HG02981 (cell line): ENCODE data around the gene SERPINB1.
A peak's percentile ranks its signal among the peaks of the same experiment; 100 is the strongest.

Experiments
- ATAC-seq: cut with Tn5 transposase; IDR thresholded peaks from one replicate; pipeline ENCODE4 v1.9.1; 2021; ENCODE audit warnings: mild to moderate bottlenecking, moderate library complexity; ENCODE audit not compliant: unreplicated experiment

SERPINB1 gene

DNA sequence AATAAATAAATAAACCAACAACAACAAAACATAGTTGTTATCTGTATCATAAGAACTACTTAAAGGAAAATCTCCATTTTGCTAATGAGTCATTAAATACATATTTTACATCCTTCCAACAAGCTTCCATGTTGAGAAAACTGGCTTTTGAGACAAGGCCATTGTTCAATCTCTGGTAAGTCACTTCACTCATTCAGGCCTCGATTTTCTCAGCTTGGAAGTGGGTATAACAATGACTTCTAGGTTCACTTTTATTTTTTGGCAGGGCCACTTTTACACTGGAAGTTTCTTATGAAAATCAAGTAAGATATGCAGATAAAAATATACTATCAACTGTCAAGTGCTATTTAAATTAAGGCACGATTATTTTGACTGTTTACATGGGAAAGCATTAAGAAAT is 46.5 kb downstream of the SERPINB1 start:
- ATAC-seq: no peak

DNA sequence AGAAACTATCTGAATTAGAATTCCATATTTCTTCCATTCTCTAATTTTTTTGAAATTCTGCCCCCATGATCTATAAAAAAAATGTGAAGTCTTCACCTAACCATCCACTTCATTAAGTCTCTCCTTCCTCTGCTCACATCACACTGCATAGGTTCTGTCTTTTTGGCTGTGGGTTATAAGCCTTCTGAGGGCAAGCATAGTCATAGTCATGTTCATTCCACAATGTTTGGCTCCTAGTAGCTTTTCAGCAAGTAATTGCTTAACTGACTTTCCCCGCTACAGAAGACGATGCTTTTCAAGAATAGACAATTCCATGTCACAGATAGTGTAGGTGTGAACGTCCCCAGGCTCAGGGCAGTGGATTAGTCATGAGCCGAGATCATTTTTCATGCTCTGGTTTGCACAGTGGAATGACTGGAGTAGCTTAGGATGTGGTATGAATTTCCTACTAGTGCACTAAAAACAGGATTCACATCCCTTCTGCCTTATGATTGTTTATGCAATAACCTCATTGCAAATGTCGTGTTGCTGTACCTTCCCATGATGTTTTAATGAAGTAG is 47.4 kb downstream of the SERPINB1 start:
- no peak for ATAC-seq

DNA sequence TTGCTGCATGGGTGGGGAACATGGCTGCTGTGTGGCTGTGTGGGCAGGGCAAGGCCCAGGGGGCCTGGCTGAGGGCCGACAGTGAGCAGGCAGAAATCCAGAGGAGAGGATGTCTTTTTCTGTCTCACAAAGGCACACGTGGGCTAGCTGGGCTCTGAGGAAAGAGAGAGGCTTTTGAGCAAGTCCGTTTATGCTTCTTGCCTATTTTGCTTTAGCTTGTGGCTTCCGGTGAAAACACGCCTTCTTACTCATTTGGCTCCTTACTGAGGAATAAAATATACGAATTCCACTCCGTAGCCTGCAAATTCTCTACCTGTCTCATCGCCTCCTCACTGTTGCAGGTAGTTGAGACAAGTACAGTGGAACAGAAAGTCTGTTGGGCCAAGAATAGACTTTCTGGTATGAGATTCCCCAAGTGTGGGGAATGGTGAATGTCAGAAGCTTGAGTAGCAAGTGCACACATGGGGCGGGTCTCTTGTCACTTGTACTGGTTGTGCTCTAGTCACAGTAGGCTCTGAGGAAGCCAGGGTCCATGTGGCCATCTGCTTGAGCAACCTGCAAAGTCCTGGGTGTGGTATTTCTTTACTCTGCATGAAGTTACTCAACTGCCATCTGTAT is 48.0 kb downstream of the SERPINB1 start:
- no peak for ATAC-seq

DNA sequence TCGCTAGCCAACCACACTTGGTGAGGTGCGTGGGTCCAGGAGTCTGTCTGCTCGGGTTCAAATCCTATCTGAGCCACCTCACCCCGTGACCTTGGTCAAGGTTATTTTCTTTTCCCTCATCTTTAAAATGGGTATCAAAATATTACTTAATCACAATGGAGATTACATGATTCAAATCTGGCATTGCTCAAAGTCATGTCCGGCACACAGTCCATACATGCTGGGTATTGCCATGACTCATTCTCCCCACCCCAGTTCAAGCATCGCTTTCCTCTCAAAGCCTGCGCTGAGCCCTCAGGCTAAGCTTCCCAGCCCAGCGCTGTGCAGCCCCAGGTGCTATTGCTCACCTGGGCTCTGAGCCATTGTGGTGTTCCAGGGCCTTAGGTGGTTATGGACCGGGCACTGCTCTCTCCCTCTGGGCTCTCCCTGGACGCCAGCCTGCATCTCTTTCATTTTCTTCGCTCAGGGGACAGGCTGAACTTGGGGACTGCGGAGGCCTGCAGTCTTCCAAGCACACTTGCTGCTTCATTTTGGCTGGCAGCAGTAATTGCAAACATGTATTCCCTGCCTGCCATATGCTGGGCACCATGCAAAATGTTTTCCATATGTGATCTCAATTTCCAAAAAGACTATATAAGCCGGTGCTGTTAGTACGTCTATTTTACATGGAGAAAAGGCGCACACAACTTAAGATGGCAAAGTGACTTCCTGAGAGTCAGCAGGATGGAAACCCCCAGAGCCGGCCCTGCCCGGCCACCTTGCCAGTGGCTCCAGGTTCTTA is 49.1 kb downstream of the SERPINB1 start:
- no peak for ATAC-seq

DNA sequence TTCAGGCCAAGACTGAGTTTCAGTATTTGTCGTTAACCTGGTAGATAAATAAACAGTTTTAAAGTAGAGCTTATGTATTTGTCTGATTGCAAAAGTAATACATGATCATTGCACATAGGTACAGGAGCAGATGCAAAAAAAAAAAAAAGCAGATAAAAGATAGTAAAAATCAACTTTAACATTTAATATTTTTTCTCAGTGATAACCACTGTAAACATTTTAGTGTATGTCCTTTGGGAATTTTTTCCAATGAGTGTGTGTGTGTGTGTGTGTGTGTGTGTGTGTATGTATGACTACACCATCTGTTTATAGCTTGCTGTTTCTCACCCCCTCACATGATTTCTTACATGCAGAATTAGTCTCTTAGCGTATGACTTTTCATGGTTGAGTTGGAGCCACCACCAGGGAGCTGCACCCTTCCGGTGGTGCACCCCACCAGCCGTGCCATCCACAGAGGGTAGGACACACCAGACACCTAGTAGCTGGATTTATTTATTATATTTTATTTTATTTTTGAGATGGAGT is 50.2 kb downstream of the SERPINB1 start:
- ATAC-seq: no peak

DNA sequence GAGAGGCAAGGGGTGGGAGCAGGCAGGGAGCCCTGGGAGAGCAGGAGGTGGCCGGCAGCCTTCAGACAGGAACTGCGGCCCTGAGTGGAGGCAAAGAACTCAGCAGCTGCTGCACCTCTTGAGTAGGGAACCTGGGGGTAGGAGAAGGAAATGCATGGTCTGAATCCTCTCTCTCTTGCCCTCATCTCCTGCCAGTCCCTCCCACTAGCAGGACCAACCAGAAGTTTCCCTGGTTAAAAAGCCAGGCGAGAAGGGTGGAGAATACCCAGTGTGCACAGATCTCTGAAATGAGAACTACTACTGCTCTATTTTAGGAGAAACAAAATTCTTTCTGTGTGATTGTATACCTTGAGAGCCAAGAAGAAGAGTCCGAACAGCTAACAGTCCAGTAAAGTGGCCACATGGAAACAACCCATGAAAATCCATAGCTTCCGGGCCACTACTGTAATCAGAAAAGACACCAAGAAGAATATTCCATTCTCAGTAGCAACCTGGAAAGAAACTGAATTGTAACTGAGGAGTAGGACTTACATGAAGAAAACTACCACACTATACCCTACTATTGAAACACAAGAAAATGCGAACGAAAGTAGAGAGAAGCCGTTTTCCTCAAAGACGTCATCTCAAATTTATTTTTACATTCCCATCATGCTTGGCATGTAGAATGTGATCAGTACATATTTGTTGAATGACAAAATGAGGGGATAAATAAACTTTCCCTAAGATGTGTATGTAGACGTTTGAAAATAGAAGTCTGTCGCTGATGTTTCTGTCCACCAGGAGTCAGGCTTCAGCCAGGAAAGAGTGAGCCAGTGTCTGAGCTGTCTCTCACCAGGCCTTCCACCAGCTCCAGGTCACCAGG is 50.8 kb downstream of the SERPINB1 start:
- peak; percentile 57 for ATAC-seq

DNA sequence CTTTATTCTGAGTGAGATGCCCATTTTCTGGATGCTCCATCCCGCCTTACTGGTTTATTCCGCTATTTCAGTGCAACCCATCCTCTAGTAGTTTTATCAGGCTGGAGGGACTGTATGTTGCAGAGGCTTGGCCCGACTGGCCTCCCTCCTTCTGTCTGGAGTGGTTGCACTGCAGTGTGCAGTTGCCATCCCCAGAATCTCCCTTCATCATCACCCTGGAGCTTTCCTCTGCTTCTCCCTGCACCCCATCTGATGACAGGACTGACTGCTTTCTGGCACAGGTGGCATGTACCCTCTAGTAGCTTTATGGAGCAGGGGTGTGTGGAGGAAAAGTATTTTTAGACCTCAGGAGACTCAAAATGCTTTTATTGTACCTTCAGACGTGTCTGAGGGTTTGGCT is 55.4 kb downstream of the SERPINB1 start:
- ATAC-seq: no peak

DNA sequence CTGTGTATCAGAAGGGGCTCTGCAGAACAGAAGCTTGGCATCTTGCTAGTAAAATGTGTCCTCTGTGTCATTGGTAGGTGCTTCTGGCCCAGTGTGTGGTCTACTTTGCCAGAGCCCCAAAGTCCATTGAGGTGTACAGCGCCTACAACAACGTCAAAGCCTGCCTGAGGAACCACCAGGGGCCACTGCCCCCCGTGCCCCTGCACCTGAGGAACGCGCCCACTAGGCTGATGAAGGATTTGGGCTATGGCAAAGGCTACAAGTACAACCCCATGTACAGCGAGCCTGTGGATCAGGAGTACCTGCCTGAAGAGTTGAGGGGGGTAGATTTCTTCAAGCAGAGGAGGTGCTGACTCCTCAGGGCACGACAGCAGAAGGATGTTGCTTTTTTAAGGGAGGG is 56.7 kb downstream of the SERPINB1 start:
- ATAC-seq: no peak

DNA sequence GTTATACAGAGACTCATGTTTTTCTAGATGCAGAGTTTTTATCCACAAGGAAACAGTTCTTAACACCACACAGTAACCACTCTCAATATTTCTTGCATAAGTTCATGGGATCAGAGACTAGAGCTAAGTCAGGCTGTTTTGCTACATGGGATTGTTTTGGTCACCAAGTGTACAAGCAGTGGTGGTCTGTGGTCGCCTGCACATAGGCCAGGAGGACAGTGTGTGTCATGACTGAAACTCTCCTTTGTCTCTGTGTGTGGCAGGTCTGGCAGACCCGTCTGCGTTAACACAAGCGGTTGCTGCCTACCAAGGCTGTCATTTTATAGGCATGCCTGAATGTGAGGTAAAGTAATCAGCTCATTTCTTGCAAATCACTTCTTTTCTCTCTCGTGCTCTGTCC is 57.6 kb downstream of the SERPINB1 start:
- ATAC-seq: no peak

DNA sequence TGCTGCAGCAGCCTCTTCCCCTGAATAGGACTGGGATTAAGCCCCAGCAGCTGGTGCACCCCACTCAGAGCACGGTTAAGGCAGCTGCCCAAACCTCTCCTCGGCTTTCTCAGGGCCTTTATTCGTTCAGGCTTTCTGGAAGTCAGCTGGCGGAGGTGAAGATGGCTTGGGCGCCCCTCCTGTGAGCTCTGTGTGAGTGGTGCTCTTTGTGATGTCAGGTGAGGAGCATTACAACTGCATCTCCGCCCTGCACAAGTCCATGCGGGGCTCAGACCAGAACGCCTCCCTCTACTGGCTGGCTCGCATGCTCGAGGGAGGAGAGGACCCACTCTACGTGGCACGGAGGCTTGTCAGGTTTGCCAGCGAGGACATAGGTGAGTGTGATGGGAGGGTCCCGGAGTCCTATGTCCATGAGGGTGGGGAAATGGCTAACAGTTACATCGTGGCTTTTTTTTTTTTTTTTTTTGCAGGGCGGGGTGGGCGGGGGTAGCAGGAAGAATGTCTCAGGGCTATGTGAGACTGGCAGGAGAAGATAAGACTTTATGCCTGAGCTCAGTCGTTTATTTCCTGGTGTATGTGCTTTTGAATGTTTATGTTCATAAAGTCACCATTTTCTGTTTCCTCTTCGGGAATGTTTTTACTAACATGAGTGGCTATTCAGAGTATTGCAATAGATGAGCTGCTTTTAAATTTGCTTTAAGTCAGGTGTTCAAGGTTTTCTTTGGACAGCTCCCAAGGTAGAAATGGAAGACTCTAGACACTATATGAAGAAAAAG is 58.3 kb downstream of the SERPINB1 start:
- no peak for ATAC-seq

DNA sequence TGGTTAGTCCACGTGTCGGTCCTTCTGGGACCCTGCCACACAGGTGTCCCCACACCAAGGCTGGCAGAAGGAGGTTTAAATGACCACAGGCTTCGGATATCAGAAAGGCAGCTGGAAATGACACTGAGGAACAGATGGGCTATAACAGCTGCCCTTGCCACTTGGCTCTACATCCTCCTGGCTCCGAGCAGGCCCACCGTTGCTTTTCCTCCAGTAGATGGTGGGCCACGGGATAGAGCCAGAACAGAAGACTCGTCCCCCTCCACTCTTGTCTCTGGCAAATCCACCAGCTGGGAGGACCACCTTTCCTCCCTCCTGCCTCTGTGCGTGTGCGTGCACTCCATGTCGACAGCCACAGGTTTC is 58.9 kb downstream of the SERPINB1 start:
- no peak for ATAC-seq

DNA sequence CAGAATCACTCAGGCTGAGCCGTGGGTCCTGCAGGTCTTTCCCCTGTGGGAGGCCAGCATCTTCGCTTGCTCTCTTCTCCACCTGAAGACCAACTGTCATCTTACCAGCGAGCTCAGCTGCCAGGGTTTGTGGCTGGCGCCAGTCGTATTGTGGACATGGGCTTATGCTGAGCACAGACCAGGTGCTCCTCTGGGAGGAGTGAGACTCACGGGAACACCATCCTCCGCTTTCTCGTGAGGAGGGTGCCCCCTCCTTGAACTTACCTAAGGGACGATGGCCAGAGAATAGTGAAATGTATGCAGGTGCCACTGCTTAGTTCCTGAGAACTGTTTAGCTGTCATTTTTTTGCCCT is 59.3 kb downstream of the SERPINB1 start:
- no peak for ATAC-seq
